H9 (cell line): ENCODE data around the gene BSN. TPM values are rescaled to one million over a fixed set of nuclear protein-coding genes. Genes with fewer than 3 reads are reported as not detected.

ENCODE experiments used
- DNase-seq: peaks from one replicate; pipeline ENCODE4 v3.0.0-alpha.2; 2017
- H2AFZ ChIP-seq: one replicate; pipeline ENCODE4 v1.6.1; 2013; ENCODE audit warnings: mild to moderate bottlenecking, low read length, control low read depth, moderate library complexity
- H2AK5ac ChIP-seq: 2 replicates; pipeline ENCODE4 v1.6.1; 2013; ENCODE audit warnings: low read length, control low read depth, mixed read lengths; ENCODE audit not compliant: insufficient read length
- H2BK120ac ChIP-seq: one replicate; pipeline ENCODE4 v1.6.1; 2013; ENCODE audit warnings: low read depth, mild to moderate bottlenecking, low read length, control low read depth, inconsistent platforms; ENCODE audit not compliant: poor library complexity, severe bottlenecking
- H2BK12ac ChIP-seq: 2 replicates; pipeline ENCODE4 v1.6.1; 2013; ENCODE audit warnings: low read length, control low read depth, mixed read lengths, low read depth; ENCODE audit not compliant: insufficient read length
- H2BK15ac ChIP-seq: 2 replicates; pipeline ENCODE4 v1.6.1; 2013; ENCODE audit warnings: low read depth, low read length, control low read depth
- H2BK20ac ChIP-seq: one replicate; pipeline ENCODE4 v1.6.1; 2013; ENCODE audit warnings: low read depth, mild to moderate bottlenecking, low read length, control low read depth, inconsistent platforms; ENCODE audit not compliant: poor library complexity, severe bottlenecking
- H2BK5ac ChIP-seq: 2 replicates; pipeline ENCODE4 v1.6.1; 2013; ENCODE audit warnings: low read length, control low read depth, mixed read lengths; ENCODE audit not compliant: insufficient read length
- H3K14ac ChIP-seq: 2 replicates; pipeline ENCODE4 v1.6.1; 2013; ENCODE audit warnings: low read length, control low read depth; ENCODE audit not compliant: insufficient read depth
- H3K18ac ChIP-seq: 2 replicates; pipeline ENCODE4 v1.6.1; 2013; ENCODE audit warnings: low read depth, mild to moderate bottlenecking, mixed read lengths, low read length, control low read depth; ENCODE audit not compliant: insufficient read length
- H3K23ac ChIP-seq: 2 replicates; pipeline ENCODE4 v1.6.1; 2013; ENCODE audit warnings: low read length, control low read depth, mixed read lengths, low read depth; ENCODE audit not compliant: insufficient read length
- H3K23me2 ChIP-seq: 2 replicates; pipeline ENCODE4 v1.6.1; 2013; ENCODE audit warnings: low read depth, mild to moderate bottlenecking, mixed read lengths, low read length, control low read depth; ENCODE audit not compliant: insufficient read length, poor library complexity, severe bottlenecking
- H3K27ac ChIP-seq: 2 replicates; pipeline ENCODE4 v1.5.1; 2013; ENCODE audit warnings: low read length, control low read depth, mixed read lengths, low read depth; ENCODE audit not compliant: insufficient read length
- H3K27me3 ChIP-seq: 2 replicates; pipeline ENCODE4 v1.6.1; 2013; ENCODE audit warnings: low read length, control low read depth, inconsistent platforms; ENCODE audit not compliant: insufficient read depth
- H3K4ac ChIP-seq: 2 replicates; pipeline ENCODE4 v1.6.1; 2013; ENCODE audit warnings: low read depth, mild to moderate bottlenecking, control low read depth, inconsistent platforms, low read length, moderate library complexity
- H3K4me1 ChIP-seq: 2 replicates; pipeline ENCODE4 v1.6.1; 2013; ENCODE audit warnings: low read length, control low read depth, inconsistent platforms; ENCODE audit not compliant: insufficient read depth
- H3K4me2 ChIP-seq: 2 replicates; pipeline ENCODE4 v1.6.1; 2013; ENCODE audit warnings: low read length, control low read depth, mixed read lengths; ENCODE audit not compliant: insufficient read length, insufficient read depth
- H3K56ac ChIP-seq: 2 replicates; pipeline ENCODE4 v1.6.1; 2013; ENCODE audit warnings: low read depth, mild to moderate bottlenecking, mixed read lengths, low read length, control low read depth; ENCODE audit not compliant: insufficient read length
- H3K79me1 ChIP-seq: 2 replicates; pipeline ENCODE4 v1.6.1; 2013; ENCODE audit warnings: low read depth, mild to moderate bottlenecking, moderate library complexity, low read length, control low read depth, inconsistent platforms; ENCODE audit not compliant: insufficient read depth, poor library complexity, severe bottlenecking
- H3K79me2 ChIP-seq: 2 replicates; pipeline ENCODE4 v1.6.1; 2013; ENCODE audit warnings: low read length, control low read depth, inconsistent platforms; ENCODE audit not compliant: insufficient read depth
- H3K9ac ChIP-seq: 2 replicates; pipeline ENCODE4 v1.6.1; 2013; ENCODE audit warnings: low read length, control low read depth, mixed read lengths; ENCODE audit not compliant: insufficient read length; ENCODE audit errors: extremely low read depth
- H3K9me3 ChIP-seq: one replicate; pipeline ENCODE4 v1.6.1; 2013; ENCODE audit warnings: low read depth, low read length, inconsistent platforms; ENCODE audit not compliant: control insufficient read depth
- H3T11ph ChIP-seq: one replicate; pipeline ENCODE4 v1.6.1; 2013; ENCODE audit warnings: mild to moderate bottlenecking, low read length, control low read depth, inconsistent platforms
- H4K20me1 ChIP-seq: one replicate; pipeline ENCODE4 v1.6.1; 2013; ENCODE audit not compliant: control insufficient read depth, insufficient read length, insufficient read depth
- H4K5ac ChIP-seq: 2 replicates; pipeline ENCODE4 v1.6.1; 2013; ENCODE audit warnings: low read depth, mild to moderate bottlenecking, mixed read lengths, low read length, control low read depth; ENCODE audit not compliant: insufficient read length
- H4K8ac ChIP-seq: replicated peaks from 2 replicates; pipeline ENCODE4 v1.6.1; 2013; ENCODE audit warnings: low read length, control low read depth, mixed read lengths, low read depth; ENCODE audit not compliant: insufficient read length
- H4K91ac ChIP-seq: 2 replicates; pipeline ENCODE4 v1.6.1; 2013; ENCODE audit warnings: low read depth, mild to moderate bottlenecking, moderate library complexity, mixed read lengths, low read length, control low read depth; ENCODE audit not compliant: insufficient read length
- H3K27ac Mint-ChIP-seq, 3 experiments: 2 replicates in 2 of 3; 3 replicates in 1 of 3; pipeline ENCODE4 v1.8.0; 2020 to 2021; ENCODE audit warnings: mixed read lengths in 3 of 3, mild to moderate bottlenecking in 1 of 3, moderate library complexity in 1 of 3
- H3K27me3 Mint-ChIP-seq: 2 replicates; pipeline ENCODE4 v1.8.0; 2021; ENCODE audit warnings: low read depth, mild to moderate bottlenecking, moderate library complexity, mixed read lengths
- H3K36me3 Mint-ChIP-seq, 3 experiments: 2 replicates in 2 of 3; 3 replicates in 1 of 3; pipeline ENCODE4 v1.8.0; 2020 to 2021; ENCODE audit warnings: low read depth in 3 of 3, mixed read lengths in 3 of 3; ENCODE audit not compliant: insufficient read depth in 1 of 3
- H3K4me1 Mint-ChIP-seq, 2 experiments: 2 replicates each; pipeline ENCODE4 v1.8.0; 2020; ENCODE audit warnings: mixed read lengths in 2 of 2
- H3K4me3 Mint-ChIP-seq, 2 experiments: 2 replicates in 1 of 2; 3 replicates in 1 of 2; pipeline ENCODE4 v1.8.0; 2020 to 2021; ENCODE audit warnings: mild to moderate bottlenecking in 2 of 2, mixed read lengths in 2 of 2, moderate library complexity in 1 of 2
- H3K9me3 Mint-ChIP-seq, 2 experiments: 2 replicates in 1 of 2; 3 replicates in 1 of 2; pipeline ENCODE4 v1.8.0; 2020; ENCODE audit warnings: mild to moderate bottlenecking in 2 of 2, mixed read lengths in 2 of 2, moderate library complexity in 1 of 2
- WGBS: extraction: QIAGEN DNeasy Blood & Tissue Kit; methylation state at CpG from one replicate; pipeline ENCODE4 v1.1.7; 2013; ENCODE audit warnings: missing lambda C conversion rate, low lambda C conversion rate, mixed read lengths; ENCODE audit not compliant: insufficient read length; ENCODE audit errors: extremely low coverage; 5-methylcytosine and 5-hydroxymethylcytosine counted together
- total RNA-seq: library from RNA; stranded (reverse); gene quantifications from 2 replicates; pipeline ENCODE4 v1.2.1, GENCODE V29; 2021
- TF ChIP-seq, protein P1 (sequence below): fragments of 200-600 bp; sonication (generic); conservative IDR thresholded peaks from 3 replicates; pipeline ENCODE4 v1.8.0; 2021; ENCODE audit warnings: antibody characterized with exemption, mild to moderate bottlenecking

Gene BSN
- total RNA-seq, 1 experiment from 2014 or later, result 2.4 TPM

DNA sequence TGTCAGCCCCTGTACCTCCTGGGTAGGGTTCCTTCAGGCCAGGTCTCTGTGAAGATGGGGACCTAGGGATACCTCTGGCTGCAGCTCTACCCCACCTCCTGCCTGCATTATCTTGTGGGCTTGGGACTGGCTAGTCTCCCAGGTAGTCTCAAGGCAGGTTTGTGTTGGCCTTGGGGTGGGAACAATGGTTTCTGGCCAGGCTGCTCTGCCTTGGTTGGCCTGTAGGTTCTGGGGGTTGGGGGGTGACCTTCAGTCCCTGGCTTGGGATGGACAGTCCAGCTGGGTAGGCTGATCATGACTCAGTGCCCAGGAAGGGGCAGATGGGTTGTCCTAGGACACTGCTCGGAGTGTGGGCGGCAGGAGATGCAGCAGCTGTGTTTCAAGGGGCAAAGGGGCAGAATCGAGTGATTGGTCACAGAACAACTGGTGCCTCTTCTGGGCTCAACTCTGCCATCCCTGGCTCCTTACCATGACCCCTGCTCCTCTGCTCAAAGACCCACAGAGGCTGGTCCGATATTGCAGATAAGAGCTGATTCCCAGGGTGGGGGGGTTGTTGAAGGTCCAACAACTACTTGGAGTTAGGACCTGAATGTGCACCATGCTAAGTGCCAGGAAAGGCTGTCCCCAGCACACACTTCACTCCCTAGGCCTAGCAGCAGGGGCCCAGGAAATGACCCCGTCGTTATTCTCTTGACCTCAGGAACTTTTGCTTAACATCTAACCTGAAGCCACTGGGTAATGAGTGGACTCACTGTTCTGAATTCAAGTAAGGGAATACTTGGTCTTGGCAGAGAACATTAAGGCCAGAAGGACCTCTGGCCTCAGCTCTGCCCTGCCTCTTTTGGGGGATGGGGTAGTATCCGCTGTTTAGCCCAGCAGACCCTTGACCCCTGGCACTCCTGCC, 18.1 kb upstream of the BSN start:
- peak overlapping the region; percentile 85 for H3K4ac ChIP-seq
- no peak for DNase-seq
- no peak overlapping the region for H3T11ph ChIP-seq
- no peak overlapping the region for H3K23ac ChIP-seq
- peaks cover 11 to 22% (median 20%) of the 10 kb centered on the region in 3 experiments; a peak in 6 of 7 replicates for H3K36me3 Mint-ChIP-seq
- no peaks in the 10 kb centered on the region for H4K20me1 ChIP-seq
- TF ChIP-seq, protein P1, sequence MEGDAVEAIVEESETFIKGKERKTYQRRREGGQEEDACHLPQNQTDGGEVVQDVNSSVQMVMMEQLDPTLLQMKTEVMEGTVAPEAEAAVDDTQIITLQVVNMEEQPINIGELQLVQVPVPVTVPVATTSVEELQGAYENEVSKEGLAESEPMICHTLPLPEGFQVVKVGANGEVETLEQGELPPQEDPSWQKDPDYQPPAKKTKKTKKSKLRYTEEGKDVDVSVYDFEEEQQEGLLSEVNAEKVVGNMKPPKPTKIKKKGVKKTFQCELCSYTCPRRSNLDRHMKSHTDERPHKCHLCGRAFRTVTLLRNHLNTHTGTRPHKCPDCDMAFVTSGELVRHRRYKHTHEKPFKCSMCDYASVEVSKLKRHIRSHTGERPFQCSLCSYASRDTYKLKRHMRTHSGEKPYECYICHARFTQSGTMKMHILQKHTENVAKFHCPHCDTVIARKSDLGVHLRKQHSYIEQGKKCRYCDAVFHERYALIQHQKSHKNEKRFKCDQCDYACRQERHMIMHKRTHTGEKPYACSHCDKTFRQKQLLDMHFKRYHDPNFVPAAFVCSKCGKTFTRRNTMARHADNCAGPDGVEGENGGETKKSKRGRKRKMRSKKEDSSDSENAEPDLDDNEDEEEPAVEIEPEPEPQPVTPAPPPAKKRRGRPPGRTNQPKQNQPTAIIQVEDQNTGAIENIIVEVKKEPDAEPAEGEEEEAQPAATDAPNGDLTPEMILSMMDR, result no peak
- peak overlapping the region; percentile 3 for H4K91ac ChIP-seq
- peaks cover 3% of the 10 kb centered on the region; the same call in 1 of the 2 replicates for H3K4me1 ChIP-seq
- no peak overlapping the region for H3K56ac ChIP-seq
- H3K9me3 Mint-ChIP-seq, result no peaks in the 10 kb centered on the region
- no peak overlapping the region for H2AFZ ChIP-seq
- H2AK5ac ChIP-seq, result no peak overlapping the region
- no peaks in the 10 kb centered on the region for H3K27me3 ChIP-seq
- H2BK5ac ChIP-seq, result no peak overlapping the region
- H3K4me2 ChIP-seq, result no peak overlapping the region
- H3K27ac ChIP-seq, result no peak overlapping the region
- H2BK15ac ChIP-seq, result no peak overlapping the region
- peak overlapping the region; percentile 7 for H2BK120ac ChIP-seq
- H2BK20ac ChIP-seq, result no peak overlapping the region
- H3K18ac ChIP-seq, result peak overlapping the region; percentile 69
- H3K14ac ChIP-seq, result peak overlapping the region; percentile 86; the same call in 1 of the 2 replicates
- H3K79me1 ChIP-seq, result no peaks in the 10 kb centered on the region
- H3K23me2 ChIP-seq, result peaks cover 5% of the 10 kb centered on the region
- H3K9me3 ChIP-seq, result no peaks in the 10 kb centered on the region
- no peak overlapping the region for H3K9ac ChIP-seq
- no peak overlapping the region for H4K5ac ChIP-seq
- peak overlapping the region; percentile 13 for H2BK12ac ChIP-seq
- H3K4me1 Mint-ChIP-seq, result peaks cover 25% of the 10 kb centered on the region in 2 experiments
- no peak overlapping the region for H3K4me3 Mint-ChIP-seq
- H3K27me3 Mint-ChIP-seq, result peaks cover 3% of the 10 kb centered on the region
- WGBS, result no CpG with 5 or more reads among the region's 7 CpGs
- H4K8ac ChIP-seq, result no peak overlapping the region
- H3K27ac Mint-ChIP-seq, result peak overlapping the region; percentile 55 to 89 (median 76); a peak in 4 of 7 replicates
- no peaks in the 10 kb centered on the region for H3K79me2 ChIP-seq
